GM21515 (cell line): ENCODE results near the gene SH2D7.

Experiments
- ATAC-seq: cut with Tn5 transposase; IDR thresholded peaks from one replicate; pipeline ENCODE4 v1.9.1; 2021; ENCODE audit not compliant: unreplicated experiment

The SH2D7 gene

DNA sequence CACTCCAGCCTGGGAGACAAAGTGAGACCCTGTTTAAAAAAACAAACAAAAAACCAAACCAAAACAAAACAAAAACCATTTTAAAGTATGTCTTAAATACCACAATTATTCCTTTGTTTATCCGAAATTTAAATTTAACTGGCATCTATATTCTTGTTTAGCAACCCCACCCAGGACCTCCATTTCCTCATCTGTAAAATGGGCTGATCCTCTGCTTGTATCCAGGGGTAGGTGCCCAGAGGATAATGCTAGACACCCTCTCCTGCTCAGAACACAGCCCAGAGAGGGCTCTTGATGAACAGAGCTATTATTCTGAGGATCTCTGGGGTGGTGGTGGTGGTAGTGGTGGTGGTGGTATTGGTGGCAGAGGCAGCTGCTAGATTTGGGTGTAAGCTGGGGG lies 9.8 kb downstream of the SH2D7 start:
- ATAC-seq, result no peak

DNA sequence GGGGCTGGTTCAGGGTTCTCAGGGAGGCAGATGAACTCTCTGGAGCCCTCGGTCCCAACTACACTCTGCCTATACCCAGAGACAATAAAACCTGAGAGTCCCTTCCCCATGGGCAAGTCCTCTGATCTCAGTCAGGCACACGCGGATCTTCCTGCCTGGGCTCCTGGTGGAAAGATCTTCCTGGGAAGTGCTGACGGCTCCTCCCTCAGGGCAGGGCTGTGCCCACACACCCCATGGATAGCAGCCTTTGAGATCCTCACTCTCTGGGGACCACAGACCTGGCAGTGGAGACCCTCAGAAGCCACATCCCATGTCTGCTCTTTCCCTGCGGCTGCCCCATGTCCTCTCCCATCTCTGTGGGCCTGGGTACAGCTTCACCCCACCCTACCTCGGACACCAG lies 10.4 kb downstream of the SH2D7 start:
- no peak for ATAC-seq

DNA sequence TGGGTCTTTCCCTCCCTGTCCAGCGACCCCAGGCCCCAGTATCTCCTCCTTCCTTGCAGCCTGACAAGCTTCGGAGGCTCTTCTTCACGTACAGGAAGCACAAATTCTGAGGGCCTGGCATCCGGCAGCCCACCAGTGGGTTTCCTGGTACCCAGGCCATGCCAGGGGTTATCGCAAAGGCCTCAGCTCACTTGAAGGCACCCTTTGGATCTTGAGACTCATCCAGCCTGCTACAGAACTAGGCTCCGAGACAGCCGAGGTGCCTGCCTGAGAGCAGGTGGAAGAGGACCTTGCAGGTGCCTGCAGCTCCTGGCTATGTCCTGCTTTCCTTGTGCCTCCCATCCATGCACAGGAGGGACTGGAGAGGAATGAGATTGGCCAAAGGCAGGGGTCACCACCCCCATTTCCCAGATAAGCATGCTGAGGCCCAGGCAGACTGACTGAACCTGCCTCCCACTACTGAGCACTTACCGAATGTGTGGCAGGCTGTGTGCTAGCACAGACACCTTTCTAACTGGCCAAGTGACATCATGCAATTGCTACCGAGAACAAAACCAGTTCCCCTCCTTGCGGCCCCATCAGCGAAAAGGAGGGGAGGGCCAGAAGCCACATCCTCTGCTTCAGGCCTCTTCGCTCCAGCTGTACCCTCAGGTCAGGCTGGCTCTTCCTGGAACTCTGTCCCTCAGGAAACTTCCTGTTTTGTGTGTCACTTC lies 11.2 kb downstream of the SH2D7 start:
- ATAC-seq, result peak; percentile 75

DNA sequence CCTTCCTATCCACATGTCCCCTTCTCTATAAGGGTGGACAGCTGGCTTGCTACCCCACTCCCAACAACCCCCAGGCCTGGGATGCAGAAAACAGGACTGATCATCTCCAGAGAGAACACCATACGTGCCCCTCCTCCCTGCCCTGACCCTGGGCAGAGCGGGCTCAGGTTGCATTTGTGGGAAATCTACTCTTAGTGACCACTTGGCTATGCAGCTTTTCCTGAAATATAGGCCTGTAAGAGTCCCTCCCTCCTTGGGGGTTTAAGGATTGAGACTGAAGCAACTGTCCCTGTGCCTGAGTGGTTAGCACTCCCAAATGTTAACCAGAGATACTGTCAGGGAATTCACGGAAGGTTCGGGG lies 11.7 kb downstream of the SH2D7 start:
- peak; percentile 14 for ATAC-seq

DNA sequence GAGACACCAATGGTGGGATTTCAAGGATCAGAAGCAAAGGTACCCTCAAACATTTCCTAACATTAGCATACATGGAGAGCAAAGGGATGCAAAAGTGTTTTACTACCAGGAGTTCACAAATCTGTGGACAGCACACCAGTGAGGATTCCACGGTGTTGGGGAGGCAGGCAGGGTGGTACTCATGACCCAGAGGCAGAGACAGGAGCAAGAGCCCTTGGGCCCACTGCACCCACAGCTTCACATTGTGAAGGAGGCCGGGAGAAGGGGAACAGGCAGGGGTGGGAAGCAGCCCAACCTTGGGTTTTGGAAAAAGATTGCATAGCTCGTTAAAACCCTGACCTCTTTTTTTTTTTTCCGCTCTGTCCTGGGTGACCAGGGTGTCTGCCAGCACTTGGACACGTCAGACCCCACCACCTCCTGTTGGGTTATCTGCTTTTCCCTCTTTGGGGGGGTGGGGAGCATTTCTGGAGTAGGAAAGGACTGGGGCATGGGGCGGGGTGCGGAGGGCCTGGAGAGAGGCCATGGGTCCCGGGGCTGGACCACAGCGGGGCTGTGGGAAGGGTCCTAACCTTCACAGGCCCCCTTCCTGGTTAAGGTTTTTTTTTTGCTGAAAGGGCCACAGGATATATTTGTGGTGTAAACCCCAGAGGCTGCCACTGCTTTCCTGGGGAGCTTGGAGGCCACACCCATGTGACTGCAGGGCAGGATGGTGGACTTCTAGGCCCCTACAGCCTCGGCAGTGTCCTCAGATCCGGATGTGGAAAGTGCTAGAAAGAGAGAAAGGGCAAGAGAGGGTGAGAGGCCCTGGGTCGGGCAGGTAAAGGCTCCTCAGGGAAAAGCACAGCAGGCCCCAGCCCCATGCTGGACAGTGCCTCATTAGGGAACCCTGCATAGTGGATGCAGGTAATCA lies 12.5 kb downstream of the SH2D7 start:
- no peak for ATAC-seq

DNA sequence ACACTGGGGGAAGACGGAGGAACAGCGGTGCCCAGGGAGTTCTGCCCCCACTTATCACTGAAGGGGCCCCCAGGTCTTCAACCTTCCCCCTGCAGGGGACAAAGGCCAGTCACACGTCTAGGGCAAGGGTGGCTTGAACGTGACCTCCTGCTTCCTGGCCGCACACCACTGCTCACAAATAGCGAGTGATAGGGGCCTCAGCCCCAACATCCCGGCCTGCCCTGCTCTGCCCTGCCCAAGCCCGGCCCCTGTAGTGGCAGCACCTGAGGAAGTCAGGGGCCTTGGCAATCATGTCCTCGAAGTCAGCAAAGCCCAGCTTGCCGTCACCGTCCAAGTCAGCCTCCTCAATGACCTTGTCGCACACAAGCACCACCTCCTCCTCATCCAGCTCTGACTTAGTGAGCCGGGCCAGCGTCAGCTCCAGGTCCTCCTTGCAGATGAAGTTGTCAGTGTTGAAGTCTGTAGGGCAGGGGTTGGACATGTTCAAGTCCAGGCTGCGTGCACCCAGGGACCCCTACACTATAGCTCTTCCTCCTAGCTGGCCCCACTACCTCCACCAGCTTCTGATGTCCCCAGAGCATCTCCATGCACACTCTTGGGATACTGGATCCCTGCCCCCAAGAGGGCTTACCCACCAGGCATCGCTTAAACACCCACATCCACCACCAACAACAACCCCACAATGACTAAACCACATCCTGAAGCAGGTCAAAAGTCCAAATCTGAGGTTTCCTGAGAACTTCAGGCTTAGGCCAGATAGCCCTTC lies 13.3 kb downstream of the SH2D7 start:
- ATAC-seq, result no peak

DNA sequence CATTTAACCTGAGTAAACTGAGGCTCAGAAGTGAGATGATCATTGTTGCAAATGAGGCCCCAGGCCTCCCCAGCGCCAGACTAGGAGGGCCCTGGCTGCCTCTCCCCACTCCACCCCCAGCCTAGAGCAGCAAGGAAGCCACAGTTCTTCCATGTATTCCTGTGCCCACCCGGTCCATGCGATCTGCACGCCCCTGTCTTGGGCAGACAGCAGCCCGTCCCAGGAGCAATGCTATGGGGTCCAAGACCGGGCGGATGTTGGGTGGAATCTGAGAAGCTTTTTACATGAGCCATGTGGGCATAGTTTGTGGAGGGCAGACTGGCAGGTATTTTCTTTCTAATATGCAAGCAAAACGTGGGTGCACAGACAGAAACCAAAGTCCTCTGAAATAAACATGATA lies 15.1 kb downstream of the SH2D7 start:
- no peak for ATAC-seq

DNA sequence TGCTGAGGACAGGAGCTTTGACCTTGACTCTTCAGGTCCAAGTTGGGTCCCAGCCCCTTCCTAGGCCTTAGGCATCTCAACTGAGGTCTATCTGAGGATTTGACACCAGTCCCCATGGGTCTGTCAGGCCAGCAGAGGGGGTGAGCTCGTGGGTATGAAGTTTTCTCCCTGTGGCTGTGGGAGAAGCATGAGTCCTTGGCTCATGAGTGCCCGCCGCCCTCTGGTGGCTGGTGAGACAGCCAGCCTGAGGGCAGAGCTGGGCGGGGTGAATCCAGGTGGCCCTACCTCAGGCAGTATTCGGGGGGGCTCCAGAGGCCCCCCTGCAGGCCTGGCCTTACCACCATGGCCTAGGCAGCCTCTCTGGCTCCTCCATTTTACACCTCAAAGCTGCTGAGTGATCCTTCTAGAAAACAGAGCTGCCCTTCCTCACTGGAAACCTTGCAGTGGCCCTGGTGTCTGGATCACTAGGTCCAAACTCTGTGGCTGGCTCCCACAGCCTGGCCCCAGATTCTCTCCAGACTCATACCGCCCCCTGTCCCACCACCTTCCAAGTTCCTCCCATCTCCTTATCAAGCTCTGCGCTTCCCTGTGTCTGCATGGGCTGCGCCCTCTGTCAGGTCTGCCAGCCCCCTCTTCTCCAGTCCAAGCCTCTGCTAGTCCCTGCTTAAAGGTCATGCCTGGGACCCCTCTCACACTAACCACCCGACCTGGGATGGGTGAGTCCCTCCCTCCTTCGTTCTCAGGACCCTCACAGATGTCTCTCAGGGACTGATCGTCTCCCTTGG lies 16.1 kb downstream of the SH2D7 start:
- no peak for ATAC-seq

DNA sequence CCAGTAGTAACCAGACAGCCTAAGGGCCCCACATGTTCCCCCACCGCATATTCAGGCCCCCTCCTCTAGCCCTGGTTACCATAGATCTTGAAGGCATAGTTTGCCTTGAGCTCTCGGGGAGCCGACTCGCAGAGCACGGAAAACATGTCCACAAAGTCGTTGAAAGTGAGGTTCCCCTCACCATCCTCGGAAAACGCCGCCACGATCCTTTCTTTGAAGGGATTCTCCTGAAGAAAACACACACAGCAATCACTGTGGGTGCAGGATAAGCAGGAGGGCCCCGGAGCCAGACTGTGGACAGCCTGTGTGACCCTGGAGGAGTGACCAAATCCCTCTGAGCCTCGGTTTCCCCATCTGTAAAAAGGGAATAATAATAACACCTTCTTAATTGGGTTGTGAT lies 16.8 kb downstream of the SH2D7 start:
- no peak for ATAC-seq

DNA sequence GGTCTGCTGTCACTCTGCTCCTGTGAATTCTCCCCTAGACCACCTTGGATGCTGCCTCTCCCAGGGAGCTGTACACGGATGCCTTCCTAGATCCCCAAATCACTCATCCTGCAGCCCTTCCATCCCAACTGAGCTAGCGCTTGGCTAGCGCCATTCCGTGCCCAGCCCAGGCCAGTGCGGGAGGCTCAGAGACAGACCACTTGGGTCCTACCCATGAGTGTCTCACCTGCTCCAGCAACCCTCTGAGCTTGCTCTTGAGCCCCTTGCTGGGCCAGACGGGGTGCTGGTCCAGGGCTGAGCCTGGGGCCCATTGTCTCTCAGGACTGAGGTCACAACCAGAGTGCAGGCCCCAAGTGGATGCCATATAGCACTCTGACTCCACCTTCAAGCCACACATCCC lies 17.7 kb downstream of the SH2D7 start:
- no peak for ATAC-seq

DNA sequence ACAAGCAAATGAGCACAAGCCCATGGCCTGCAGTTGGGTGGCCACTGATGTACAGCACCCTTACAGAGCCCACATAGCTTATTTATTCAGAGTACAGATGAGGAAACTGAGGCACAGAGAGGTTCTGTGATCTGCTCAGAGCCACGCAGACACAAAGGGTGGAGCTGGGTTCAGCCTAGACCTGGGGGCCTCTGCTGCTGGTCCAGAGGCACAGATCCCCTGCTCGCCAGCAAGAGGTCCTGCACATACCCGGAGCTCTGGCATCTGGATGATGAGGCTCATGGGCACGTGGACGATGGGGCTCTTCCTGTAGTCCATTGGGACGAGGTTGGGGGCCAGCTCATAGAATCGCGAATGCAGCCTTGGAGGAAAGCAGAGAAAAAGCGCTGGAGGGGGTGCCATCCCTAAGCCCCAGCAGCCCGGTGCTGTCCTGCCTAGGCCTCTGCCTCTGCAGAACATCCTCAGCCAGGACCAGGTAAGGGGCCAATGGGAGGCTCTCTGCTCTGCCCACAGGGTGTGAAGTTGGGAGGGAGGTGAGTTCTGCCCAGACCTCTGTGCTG lies 18.6 kb downstream of the SH2D7 start:
- no peak for ATAC-seq

DNA sequence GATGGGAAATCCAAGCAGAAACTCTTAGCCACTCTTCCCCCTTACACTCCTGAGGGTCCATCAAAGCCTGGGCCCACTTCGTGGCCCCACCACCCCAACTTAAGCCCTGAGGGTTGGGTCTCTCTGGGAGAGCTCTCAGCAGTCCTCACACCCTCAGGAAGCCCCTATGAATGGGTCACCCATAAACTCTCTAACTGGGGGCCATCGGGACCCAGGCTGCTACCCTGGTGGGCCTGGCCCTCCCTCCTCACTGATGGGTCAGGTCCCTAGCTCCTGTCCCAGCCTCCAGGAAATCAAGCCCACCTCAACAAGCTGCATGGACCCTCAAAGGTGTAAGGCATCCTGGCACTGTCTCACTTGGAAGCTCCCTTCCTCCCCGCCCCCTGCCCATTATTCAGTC lies 19.4 kb downstream of the SH2D7 start:
- no peak for ATAC-seq

DNA sequence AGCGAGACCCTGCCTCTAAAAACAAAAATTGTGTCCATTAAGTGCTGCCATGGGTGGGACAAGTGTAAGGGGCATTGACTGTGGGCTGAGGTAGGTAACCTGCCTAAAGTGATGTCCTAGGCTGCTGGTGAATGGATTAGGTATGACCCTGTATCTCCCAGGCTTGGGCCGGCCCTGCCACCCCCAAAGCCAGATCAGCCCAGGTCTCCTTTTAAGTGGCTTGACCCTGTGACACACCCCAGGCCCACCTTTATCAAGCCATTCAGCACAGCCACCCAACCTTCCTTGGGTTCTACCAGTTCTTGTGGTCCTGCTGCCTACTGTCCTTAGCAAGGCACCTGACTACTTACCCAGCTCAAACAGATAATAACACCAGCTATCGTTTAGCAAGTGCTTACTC lies 20.2 kb downstream of the SH2D7 start:
- ATAC-seq, result no peak

DNA sequence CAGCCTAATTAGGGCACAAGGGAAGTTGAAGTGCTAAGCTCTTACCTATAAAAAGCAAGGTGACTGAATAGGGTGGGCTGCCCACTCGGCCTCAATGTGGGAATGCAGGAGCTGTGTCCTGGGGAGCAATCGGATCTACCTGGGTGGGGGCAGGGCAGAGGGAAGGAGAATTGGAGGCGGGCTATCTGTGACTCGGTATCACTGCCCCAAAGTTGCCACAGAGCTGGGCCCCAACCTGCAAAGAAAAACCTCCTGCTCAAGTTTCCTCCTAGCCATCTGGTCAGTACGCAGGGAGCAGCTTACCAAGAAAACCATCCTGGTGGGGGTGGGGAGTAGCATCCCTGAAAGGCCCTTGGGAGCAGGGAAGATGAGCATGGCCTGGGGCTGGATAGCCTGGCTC lies 28.2 kb downstream of the SH2D7 start:
- ATAC-seq, result no peak

DNA sequence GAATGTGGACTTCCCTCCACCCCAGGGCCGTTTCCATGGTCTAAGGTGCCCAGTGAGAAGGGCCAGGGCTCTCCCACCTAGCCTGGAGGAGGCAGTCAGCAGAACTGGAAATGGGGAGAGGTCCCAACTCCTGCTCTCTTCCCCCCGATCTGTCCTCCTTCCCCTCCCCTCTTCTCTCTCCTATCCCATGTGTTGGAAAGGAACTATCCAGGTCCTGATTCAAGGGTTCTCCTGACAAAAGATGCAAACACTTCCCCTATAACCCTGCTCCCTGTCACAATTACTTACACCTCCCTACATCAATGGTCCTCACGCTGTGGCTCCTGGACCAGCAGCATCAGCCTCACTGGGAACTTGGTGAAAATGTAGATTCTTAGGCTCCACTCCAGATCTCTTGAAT lies 32.9 kb downstream of the SH2D7 start:
- no peak for ATAC-seq

DNA sequence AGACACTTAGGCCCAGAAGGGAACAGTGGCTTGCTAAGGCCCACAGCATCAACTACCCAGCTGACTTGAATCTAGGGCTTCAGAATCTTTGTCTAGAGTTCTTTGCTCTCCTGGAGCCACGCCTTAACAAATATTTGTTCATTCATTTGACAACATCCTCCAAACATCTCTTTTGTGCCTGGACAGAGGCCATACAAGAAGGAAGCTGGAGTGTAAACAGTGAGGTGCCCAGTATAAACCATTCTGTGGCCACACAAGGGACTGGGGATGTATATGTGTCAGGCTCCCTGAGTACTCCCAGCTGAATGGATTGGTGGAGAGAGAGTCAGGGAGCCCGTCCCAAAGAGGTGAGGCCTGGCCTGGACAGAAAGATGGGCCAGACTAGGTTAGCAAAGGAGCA lies 35.5 kb downstream of the SH2D7 start:
- ATAC-seq, result no peak

DNA sequence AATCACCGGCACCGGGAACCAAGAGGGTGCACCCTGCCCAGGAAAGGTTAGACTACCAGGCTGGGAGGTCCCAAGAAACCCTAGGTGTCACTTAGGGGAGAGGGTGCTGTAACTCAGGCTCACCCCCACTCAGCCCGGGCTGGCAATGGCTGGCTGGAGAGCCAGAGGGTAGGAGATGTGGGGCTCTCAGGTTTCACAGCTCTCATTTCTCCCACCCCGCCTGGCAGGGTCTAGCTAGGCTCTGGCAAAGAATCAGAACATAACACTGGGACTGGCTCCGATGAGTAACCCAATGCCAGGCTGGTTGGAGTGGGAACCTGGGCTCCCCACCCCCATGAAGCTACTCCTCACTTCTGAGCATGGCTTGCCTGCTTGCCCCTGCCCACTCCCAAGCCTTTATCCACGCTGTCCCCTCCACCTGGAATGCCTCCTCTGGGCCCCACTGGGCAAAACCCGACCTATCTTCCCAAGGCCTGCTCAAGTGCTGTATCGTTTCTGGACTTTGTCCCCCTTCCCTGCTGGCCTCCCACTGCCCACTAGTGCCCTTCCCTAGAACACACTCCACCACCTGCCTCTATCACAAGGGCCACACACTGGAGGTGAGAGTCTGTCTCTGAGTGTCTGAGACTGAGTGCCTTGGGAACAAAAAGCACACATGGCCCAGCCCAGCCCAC lies 36.9 kb downstream of the SH2D7 start:
- no peak for ATAC-seq

DNA sequence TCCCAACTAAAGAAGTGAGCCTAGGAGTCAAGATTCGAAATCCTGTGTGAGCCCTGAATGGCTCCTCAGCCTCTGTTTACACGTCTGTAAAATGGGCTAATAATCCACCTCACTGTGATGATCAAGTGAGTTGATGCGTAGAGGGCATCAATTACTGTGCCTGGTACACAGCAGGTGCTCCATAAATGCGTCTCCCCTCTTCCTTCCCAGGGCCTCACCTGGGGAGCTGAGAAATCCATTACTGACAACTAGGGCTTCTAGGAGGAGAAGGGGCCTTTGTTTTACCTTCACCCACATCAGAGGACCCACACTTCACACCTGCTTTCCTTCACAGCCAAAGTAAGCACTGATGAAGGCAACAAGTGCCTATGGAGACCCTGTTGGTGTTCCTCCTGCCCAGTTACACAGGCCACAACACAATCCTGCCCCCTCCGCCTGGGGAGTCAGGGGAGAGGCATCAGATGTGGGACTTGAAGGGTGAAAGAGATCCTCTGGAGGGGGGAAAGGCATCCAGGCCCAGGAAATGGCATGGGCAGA lies 37.5 kb downstream of the SH2D7 start:
- ATAC-seq, result no peak

DNA sequence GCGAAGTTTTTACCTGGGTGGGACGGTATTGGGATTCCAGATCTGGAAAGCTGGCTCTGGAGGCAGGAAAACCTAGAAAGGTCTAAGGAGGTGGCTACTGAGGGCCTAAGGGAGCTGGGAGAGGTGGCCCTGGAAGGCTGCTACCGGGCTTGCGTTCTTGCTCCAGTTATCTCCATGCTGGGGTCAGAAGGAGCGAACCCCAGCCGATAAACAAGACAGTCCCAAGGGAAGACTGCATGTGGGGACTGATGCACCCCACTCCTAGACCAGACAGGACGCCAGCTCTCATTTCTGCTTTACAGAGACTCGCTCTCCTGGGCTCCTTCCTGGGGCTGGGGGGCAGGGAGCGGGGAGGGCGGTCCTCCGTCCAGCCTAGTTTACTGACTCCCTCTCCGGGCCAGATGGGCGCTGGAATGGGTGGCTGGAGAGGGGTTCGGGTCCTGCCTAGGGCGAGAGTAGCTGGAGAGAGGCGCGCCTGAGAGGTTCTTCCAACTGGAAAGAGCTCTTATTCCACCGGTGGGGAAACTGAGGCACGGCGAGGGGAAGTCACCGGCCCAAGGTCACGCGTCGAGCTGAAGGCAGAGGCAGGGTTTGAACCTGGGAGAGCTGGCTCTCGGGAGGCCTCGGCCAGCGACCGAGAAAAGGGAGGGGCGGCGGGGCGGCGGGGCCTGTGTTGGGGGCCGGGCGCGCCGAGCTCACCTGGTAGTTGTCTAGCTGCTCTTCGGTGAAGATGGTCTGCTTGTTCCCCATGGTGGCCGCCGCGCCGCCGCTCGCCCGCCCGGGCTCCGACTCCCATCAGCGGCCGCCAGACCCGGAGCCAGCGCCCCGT lies 38.3 kb downstream of the SH2D7 start:
- ATAC-seq, result peak; percentile 38
